ENCODE measurements around the gene THEM4.

DNA sequence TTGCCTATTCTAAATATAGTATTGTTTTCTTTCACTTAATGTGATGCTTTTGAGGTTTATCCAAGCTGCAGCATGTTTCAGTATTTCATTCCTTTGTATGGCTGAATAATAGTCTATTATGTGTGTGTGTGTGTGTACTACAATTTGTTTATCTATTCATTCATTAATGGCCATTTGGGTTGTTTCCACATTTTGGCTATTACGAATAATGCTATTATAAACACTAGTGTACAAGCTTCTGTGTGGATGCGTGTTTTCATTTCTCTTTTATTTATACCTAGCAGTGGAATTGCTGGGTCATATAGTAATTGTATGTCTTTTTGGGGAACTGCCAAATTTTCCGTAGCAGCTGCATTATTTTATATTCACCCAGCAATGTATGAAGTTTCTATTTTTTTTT is 40.8 kb downstream of the THEM4 start:
- TF ChIP-seq ZC3H10 (CRISPR knock-in tag; IDR thresholded peaks at IDR 0.05) = no peak
- TF ChIP-seq OSR1 (CRISPR knock-in tag; IDR thresholded peaks at IDR 0.05) = no peak
- TF ChIP-seq TCF4 (CRISPR knock-in tag; IDR thresholded peaks at IDR 0.05; ENCODE audit: borderline replicate concordance) = no peak
- no peak for TF ChIP-seq RARB (CRISPR knock-in tag; IDR thresholded peaks at IDR 0.05)
- TF ChIP-seq, protein P1, sequence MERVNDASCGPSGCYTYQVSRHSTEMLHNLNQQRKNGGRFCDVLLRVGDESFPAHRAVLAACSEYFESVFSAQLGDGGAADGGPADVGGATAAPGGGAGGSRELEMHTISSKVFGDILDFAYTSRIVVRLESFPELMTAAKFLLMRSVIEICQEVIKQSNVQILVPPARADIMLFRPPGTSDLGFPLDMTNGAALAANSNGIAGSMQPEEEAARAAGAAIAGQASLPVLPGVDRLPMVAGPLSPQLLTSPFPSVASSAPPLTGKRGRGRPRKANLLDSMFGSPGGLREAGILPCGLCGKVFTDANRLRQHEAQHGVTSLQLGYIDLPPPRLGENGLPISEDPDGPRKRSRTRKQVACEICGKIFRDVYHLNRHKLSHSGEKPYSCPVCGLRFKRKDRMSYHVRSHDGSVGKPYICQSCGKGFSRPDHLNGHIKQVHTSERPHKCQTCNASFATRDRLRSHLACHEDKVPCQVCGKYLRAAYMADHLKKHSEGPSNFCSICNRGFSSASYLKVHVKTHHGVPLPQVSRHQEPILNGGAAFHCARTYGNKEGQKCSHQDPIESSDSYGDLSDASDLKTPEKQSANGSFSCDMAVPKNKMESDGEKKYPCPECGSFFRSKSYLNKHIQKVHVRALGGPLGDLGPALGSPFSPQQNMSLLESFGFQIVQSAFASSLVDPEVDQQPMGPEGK (CRISPR knock-in tag; IDR thresholded peaks at IDR 0.05; ENCODE audit: borderline replicate concordance) = no peak
- no peak for TF ChIP-seq ISL1 (CRISPR knock-in tag; IDR thresholded peaks at IDR 0.05)
- TF ChIP-seq, protein P2, sequence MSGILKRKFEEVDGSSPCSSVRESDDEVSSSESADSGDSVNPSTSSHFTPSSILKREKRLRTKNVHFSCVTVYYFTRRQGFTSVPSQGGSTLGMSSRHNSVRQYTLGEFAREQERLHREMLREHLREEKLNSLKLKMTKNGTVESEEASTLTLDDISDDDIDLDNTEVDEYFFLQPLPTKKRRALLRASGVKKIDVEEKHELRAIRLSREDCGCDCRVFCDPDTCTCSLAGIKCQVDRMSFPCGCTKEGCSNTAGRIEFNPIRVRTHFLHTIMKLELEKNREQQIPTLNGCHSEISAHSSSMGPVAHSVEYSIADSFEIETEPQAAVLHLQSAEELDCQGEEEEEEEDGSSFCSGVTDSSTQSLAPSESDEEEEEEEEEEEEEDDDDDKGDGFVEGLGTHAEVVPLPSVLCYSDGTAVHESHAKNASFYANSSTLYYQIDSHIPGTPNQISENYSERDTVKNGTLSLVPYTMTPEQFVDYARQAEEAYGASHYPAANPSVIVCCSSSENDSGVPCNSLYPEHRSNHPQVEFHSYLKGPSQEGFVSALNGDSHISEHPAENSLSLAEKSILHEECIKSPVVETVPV (CRISPR knock-in tag; IDR thresholded peaks at IDR 0.05) = no peak
- TF ChIP-seq ZNF70 (CRISPR knock-in tag; IDR thresholded peaks at IDR 0.05) = no peak
- no peak for TF ChIP-seq ZFP30 (CRISPR knock-in tag; IDR thresholded peaks at IDR 0.05)
- TF ChIP-seq, protein P3, sequence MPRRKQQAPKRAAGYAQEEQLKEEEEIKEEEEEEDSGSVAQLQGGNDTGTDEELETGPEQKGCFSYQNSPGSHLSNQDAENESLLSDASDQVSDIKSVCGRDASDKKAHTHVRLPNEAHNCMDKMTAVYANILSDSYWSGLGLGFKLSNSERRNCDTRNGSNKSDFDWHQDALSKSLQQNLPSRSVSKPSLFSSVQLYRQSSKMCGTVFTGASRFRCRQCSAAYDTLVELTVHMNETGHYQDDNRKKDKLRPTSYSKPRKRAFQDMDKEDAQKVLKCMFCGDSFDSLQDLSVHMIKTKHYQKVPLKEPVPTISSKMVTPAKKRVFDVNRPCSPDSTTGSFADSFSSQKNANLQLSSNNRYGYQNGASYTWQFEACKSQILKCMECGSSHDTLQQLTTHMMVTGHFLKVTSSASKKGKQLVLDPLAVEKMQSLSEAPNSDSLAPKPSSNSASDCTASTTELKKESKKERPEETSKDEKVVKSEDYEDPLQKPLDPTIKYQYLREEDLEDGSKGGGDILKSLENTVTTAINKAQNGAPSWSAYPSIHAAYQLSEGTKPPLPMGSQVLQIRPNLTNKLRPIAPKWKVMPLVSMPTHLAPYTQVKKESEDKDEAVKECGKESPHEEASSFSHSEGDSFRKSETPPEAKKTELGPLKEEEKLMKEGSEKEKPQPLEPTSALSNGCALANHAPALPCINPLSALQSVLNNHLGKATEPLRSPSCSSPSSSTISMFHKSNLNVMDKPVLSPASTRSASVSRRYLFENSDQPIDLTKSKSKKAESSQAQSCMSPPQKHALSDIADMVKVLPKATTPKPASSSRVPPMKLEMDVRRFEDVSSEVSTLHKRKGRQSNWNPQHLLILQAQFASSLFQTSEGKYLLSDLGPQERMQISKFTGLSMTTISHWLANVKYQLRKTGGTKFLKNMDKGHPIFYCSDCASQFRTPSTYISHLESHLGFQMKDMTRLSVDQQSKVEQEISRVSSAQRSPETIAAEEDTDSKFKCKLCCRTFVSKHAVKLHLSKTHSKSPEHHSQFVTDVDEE (CRISPR knock-in tag; IDR thresholded peaks at IDR 0.05) = no peak
- TF ChIP-seq ZNF8 (CRISPR knock-in tag; IDR thresholded peaks at IDR 0.05) = no peak
